Psoas muscle (tissue), 8 donors: ENCODE data around the gene BCAR3. TPM values are rescaled to one million over a fixed set of nuclear protein-coding genes. Genes with fewer than 3 reads are reported as not detected.

Source experiments
- ATAC-seq, 4 donors: fragments of 200-7000 bp; cut with Tn5 transposase; one replicate each; pipeline ENCODE4 v1.9.1; 2020; ENCODE audit warnings: moderate library complexity in 3 of 4, mild to moderate bottlenecking in 2 of 4
- DNase-seq, 2 donors: peaks; one replicate each; pipeline ENCODE4 v3.0.0-alpha.2; 2020
- H3K27ac ChIP-seq: fragments of 200-600 bp; one replicate; pipeline ENCODE4 v1.8.0; 2022
- H3K27me3 ChIP-seq, 3 donors: fragments of 200-600 bp in 1 of 3; one replicate each; pipeline versions ENCODE4 v1.6.1 to v1.8.0; 2013 to 2022; ENCODE audit warnings: low read length in 2 of 3, mild to moderate bottlenecking in 2 of 3, moderate library complexity in 1 of 3; ENCODE audit not compliant: insufficient read depth in 3 of 3
- H3K36me3 ChIP-seq, 2 donors: fragments of 200-600 bp in 1 of 2; one replicate each; pipeline versions ENCODE4 v1.6.1 to v1.8.0; 2013 to 2022; ENCODE audit warnings: low read depth in 1 of 2, mild to moderate bottlenecking in 1 of 2, moderate library complexity in 1 of 2; ENCODE audit not compliant: insufficient read depth in 1 of 2
- H3K4me1 ChIP-seq: fragments of 200-600 bp; one replicate; pipeline ENCODE4 v1.8.0; 2022
- H3K4me3 ChIP-seq: fragments of 200-600 bp; one replicate; pipeline ENCODE4 v1.8.0; 2022; ENCODE audit warnings: mild to moderate bottlenecking
- H3K9me3 ChIP-seq: fragments of 200-600 bp; one replicate; pipeline ENCODE4 v1.8.0; 2022
- WGBS, 3 donors: extraction: QIAGEN DNeasy Blood & Tissue Kit; methylation state at CpG; one replicate each; pipeline versions ENCODE4 v1.1.6 to v1.1.7; 2013; 5-methylcytosine and 5-hydroxymethylcytosine counted together
- intact Hi-C, 2 donors: fragments of 100-400 bp; cut with DNase I; formaldehyde crosslinking; loops; one replicate each; pipeline versions ENCODE4 v1.11.0 to v1.14.2; 2022
- polyA plus RNA-seq, 3 donors: library from polyadenylated mRNA; stranded (reverse); fragments of 200-250 nt; gene quantifications; one replicate each; pipeline ENCODE4 v1.2.3, GENCODE V29; 2013
- total RNA-seq, 4 donors: library from RNA; stranded (reverse); fragmentation: NEBNext Ultra II Directional in 2 of 4; extraction: Animal tissue kit (Norgen Biotek cat#: 25700) in 2 of 4; gene quantifications; one replicate each; pipeline versions ENCODE4 v1.2.1 to v1.2.4, GENCODE V29; 2021 to 2023
- TF ChIP-seq, protein P1 (sequence below): fragments of 200-600 bp; IDR thresholded peaks from one replicate; pipeline ENCODE4 v1.8.0; 2022; ENCODE audit warnings: antibody characterized with exemption
- donor health status: healthy with polysubstance abuse.
- donor health status: DM: no; HTN: no; CAD: no; lungs with moderate emphysema.
- donor health status: Bipolar disorder and iron deficiency.
- donor health status: healthy.
- donor health status: DM: yes; HTN: yes; CAD: no.
- donor health status: DM: no; HTN: no; CAD: no.
- donor health status: DM: no; HTN: no; CAD: no.
- donor health status: DM: yes; HTN: yes; CAD: no.

Gene BCAR3
- total and polyA plus RNA-seq, 7 donors, result 15.8 to 64.1 (median 18.4) TPM

DNA sequence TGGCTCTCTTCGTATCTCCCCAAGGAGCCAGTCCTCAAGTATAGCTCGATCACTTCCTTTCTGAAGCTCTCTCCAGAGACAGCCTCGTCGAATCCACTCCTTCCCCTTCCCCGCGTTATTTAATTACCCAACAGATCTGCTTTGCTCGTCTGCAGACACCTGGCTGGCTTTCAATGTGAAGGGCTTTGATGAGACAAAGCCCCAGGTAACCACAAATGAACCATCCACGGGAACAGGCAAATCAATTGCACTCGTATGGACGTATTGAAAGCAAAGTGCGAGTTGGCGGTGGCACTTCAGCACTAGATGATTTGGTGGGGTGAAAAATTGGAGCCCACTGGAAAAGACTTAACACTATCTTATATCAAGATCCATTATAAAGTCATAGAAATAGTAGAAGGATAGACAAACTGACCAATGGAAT lies 364 bp upstream of the BCAR3 start:
- peak overlapping the region; percentile 69 for H3K27ac ChIP-seq
- no peaks in the 10 kb centered on the region for H3K36me3 ChIP-seq
- DNase-seq (no peak), ATAC-seq (peak in 1 of 4 donors; percentile 27)
- TF ChIP-seq, protein P1, sequence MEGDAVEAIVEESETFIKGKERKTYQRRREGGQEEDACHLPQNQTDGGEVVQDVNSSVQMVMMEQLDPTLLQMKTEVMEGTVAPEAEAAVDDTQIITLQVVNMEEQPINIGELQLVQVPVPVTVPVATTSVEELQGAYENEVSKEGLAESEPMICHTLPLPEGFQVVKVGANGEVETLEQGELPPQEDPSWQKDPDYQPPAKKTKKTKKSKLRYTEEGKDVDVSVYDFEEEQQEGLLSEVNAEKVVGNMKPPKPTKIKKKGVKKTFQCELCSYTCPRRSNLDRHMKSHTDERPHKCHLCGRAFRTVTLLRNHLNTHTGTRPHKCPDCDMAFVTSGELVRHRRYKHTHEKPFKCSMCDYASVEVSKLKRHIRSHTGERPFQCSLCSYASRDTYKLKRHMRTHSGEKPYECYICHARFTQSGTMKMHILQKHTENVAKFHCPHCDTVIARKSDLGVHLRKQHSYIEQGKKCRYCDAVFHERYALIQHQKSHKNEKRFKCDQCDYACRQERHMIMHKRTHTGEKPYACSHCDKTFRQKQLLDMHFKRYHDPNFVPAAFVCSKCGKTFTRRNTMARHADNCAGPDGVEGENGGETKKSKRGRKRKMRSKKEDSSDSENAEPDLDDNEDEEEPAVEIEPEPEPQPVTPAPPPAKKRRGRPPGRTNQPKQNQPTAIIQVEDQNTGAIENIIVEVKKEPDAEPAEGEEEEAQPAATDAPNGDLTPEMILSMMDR, result no peak
- peaks cover 6% of the 10 kb centered on the region for H3K4me1 ChIP-seq
- H3K9me3 ChIP-seq, result no peaks in the 10 kb centered on the region
- no peaks in the 10 kb centered on the region for H3K27me3 ChIP-seq
- H3K4me3 ChIP-seq, result peak overlapping the region; percentile 82
- intact Hi-C loops, result loop anchor here in 1 of 2 donors (5.0 kb wide), 1 partner anchor 130 kb away; no protein-coding TSS in a partner anchor
- 11 to 22% (median 11%) methylated on average over 12 of the region's 12 CpGs for WGBS, 3 donors

DNA sequence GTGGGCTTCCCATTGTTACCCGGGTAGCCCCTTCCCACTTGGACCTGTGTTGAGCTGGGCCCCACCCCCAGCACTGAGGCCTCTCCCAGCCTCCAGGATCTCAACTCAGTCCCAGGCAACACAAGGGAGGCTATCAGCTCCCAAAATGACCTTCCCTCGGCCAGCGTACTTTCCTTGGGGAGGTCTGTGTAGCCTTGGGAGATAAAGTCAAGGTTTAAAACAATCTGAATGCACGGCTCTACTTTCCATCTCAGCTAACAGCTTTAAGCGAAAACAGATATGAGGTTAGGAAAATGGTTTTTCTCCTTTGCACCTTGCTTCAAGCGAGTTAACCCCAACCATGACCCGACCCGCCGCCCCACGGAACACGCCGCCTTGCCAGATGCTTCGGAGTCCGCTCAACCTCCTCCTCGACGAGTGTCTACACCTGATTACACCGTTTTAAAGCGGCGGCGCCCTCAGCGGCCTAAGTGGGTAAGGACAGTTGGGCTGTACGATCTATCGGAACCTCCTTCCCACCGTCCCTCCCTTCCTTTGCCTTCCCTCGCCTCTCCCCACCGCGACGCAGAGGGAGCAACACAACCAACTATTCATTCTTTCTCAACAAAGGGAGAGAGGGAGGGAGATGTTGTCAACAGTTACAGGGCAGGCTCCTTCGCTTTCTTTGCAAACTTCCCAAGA lies 1.1 kb downstream of the BCAR3 start:
- H3K36me3 ChIP-seq, result no peaks in the 10 kb centered on the region
- peaks cover 13% of the 10 kb centered on the region for H3K4me1 ChIP-seq
- peak; percentile 83 to 92 (median 90) for ATAC-seq
- no peaks in the 10 kb centered on the region for H3K27me3 ChIP-seq
- peak overlapping the region; percentile 82 for H3K4me3 ChIP-seq
- no peaks in the 10 kb centered on the region for H3K9me3 ChIP-seq
- TF ChIP-seq, protein P1, result peak; percentile 57
- 9 to 13% (median 12%) methylated on average over 26 to 29 of the region's 29 CpGs for WGBS, 3 donors
- peak; percentile 78 to 83 for DNase-seq
- intact Hi-C loops, result loop anchor here in 1 of 2 donors (5.0 kb wide), 1 partner anchor 132 kb away; no protein-coding TSS in a partner anchor
- H3K27ac ChIP-seq, result peak overlapping the region; percentile 69

DNA sequence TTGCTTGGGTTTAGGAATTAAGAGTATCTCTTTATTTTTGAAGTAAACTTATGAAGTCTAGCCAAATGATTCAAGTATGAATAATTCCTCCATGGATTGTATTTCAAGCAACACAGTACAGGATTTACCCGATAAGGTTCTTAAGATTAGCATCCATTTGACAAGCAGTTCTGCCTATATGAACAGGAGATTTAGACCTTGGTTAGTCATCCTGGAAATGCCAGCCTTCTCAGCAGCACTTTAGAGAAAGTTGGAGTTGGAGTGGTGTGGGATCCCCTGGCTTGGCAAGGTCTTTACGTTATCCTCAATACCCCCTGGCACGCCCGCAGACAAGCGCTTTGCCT lies 1.6 kb downstream of the BCAR3 start:
- peak overlapping the region; percentile 82 for H3K4me3 ChIP-seq
- no peak overlapping the region for H3K27ac ChIP-seq
- DNase-seq (no peak), ATAC-seq (no peak)
- no peaks in the 10 kb centered on the region for H3K36me3 ChIP-seq
- intact Hi-C loops, result loop anchor here in 1 of 2 donors (5.0 kb wide), 1 partner anchor 132 kb away; no protein-coding TSS in a partner anchor
- H3K27me3 ChIP-seq, result no peaks in the 10 kb centered on the region
- WGBS, 3 donors, result 53 to 78% (median 53%) methylated on average over 5 of the region's 5 CpGs
- H3K4me1 ChIP-seq, result peaks cover 18% of the 10 kb centered on the region
- no peaks in the 10 kb centered on the region for H3K9me3 ChIP-seq
- TF ChIP-seq, protein P1, result no peak

DNA sequence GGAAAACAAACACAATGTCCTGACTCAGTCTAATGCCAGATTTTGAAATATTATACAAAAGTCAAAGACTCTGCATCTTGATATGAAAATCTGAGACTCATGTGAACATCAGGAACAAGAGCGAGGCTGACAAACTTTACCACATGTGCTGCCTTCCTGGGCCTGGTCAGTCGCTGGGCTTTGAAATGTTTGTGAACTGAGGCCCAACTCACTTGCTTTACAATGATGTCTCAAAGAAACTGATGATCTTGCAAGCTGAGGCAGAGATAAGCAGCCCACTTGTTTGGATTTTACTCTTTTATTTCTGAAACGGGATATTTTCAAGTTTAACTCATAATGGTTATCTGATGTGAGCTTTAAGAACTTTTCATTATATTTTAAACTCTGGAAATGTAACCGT lies 2.1 kb downstream of the BCAR3 start:
- Histone ChIP-seq H3K9me3 (no peaks in the 10 kb centered on the region), H3K27ac (peak overlapping the region; percentile 6), H3K4me3 (no peak overlapping the region), H3K4me1 (peaks cover 19% of the 10 kb centered on the region), H3K27me3 (no peaks in the 10 kb centered on the region), H3K36me3 (peaks cover 0 to under 1% of the 10 kb centered on the region in 2 donors)
- TF ChIP-seq, protein P1, result no peak
- intact Hi-C loops, result no loop called here
- WGBS, 3 donors, result 58 to 64% (median 60%) methylated on average over 4 of the region's 4 CpGs
- ATAC-seq (no peak), DNase-seq (no peak)
